ENCODE data around the gene TMEM150A.
A peak's percentile ranks its signal among the peaks of the same experiment; 100 is the strongest.
"Not testable (repeated sequence)": the region's sequence is repeated elsewhere in the genome, so short reads cannot be mapped to it uniquely, and the experiment has no call there.

Gene TMEM150A, protein sequence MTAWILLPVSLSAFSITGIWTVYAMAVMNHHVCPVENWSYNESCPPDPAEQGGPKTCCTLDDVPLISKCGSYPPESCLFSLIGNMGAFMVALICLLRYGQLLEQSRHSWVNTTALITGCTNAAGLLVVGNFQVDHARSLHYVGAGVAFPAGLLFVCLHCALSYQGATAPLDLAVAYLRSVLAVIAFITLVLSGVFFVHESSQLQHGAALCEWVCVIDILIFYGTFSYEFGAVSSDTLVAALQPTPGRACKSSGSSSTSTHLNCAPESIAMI

DNA sequence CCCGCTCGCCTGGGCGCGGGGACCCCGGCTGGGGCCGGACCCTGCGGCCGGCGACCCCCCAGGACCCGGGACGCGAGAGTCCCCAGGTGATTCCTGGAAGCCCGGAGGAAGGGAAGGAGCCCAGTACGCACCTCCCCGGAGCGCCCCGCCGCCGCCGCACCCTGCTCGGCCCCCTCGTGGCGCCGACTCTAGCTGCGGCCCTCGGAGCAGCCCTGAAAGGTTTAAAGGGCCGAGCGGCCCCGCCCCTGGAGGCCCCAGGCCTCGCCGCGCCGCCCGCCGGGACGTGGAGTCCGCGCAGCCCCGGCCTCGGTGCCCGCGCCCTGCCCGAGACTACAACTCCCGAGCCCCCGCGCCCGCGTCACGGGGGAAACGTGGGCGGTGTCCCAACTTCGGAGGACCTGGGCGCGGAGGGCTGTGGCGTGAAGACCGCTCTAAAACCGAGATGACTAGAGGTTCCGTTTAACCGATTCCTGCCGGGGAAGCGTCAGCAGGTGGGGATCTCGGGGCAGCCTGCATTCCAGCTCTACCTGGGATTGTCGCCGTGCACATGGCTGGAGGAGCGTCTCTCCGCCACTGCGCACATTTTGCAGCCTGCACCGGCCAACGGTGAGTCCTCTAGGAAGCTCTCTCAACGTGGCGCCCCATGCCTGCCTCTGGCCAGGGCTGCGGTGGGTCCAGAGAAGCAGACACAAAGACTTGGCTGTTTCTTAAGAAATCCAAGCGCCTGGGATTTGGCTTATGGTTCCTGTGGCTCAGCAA, at the start of gene TMEM150A:
TSS of gene TMEM150A (minus strand) at position 223 of the 759 bp plus-strand sequence. CDS start 750 bp downstream, outside the sequence.
- DNase-seq = peak; percentile 90

DNA sequence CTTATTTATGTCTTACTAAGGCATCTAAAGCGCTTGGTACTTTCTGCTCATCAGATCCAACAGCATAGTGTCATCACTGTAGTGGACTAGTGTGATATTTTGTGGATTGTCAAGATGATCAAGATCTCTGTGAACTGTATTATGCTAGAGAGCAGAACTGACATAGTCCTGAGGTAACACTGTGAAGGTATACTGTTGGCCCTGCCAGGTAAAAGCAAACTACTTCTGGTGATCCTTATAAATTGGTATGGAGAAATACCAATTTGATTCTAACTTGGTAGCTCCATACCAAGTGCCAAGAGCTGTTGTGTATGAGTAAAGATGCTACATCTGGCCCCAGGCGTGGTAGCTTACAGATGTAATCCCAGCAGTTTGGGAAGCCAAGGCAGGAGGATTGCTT, 49.6 kb upstream of the TMEM150A start:
- no peak for DNase-seq

DNA sequence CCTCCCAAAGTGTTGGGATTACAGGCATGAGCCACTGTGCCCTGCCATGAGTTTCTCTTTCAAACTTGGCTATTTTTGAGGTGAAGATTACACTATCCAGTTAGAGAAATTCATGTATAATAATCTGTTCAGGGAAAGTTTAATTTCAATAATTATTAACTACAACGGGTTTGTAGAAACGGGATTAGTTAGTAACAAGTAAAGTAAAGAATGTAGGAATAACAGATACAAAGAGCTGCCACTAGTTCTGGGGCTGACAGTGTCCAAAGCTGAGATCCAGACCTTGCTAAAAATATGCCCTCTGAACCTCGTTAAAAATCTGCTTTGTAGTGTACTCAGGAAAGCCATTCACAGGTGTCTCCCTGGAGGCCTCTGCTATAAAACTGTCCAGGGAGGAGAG, 48.6 kb upstream of the TMEM150A start:
- no peak for DNase-seq

DNA sequence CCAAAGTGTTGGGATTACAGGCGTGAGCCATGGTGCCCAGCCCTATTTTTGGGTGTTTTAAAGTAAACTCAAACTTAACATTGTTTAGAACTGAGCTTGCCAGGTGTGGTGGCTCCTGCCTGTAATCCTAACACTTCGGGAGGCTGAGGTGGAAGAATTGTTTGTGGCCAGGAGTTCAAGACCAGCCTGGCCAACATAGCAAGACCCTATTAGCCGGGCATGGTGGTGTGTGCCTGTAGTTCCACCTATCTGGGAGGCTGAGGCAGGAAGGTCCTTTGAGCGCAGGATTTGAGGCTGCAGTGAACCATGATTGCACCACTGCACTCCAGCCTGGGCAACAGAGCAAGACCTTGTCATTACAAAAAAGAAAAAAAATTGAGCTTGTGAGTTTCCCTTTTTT, 48.0 kb upstream of the TMEM150A start:
- DNase-seq = no peak

DNA sequence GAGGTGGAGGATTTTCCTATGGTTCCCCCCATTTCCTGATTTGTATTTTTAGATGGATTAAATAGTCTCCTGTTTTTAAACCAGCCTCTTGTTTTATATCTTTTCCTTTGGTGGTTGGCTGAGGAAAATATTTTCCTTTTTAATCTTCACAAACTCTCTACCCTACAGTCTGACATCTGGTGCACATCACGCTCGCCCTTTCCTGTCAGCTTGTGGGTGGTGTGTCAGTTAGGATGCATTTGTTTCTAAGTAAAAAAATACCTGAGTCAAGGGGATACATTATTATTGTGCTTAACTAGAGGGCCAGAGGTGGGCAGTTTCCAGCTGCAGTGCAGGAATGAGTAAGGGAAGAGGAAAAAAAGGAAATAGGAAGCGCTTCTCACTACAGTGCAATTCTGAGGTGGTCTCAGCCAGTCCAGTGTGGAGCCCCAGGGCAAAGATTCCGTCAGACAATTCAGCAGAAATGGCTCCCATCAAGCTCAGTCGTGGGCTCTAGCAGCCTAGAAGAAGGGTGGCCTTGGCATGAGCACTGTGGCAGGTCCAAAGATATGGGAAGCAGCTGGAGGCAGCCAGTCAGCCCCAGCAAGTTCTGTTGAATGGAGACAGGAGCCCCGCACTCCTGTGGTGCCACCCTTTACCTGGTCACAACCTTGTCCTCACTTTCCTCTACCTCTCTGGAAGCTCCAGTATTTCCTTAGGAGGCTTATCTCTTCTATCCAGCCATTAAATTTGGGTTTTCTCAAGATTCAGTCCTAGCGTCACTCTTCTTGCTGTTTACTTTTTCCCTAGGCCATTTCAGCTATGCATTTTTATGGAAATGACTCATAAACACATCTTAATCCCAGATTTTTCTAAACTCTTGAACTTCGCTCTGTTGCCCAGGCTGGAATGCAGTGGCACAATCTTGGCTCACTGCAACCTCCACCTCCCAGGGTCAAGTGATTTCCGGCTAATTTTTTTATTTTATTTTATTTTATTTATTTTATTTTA, 47.0 kb upstream of the TMEM150A start:
- no peak for DNase-seq

DNA sequence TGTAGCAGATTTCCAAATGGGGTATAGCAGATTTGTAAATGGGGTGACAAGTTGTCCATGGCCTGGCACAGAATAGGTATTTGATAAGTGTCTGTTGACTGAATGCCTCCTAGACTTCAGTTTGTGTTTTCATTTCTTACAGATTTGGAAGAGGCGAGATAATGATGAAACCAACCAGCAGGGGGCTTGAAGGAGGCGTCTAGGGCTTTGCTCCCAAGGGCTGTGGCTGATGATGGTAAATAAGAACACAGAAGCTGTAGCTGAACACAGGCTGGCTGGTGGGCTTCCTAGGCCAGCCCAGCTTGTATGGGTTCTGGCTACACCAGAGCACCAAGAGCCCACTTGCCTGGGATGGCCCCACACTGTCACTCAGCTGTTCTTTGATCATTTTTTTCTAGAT, 46.1 kb upstream of the TMEM150A start:
- peak; percentile 30 for DNase-seq

DNA sequence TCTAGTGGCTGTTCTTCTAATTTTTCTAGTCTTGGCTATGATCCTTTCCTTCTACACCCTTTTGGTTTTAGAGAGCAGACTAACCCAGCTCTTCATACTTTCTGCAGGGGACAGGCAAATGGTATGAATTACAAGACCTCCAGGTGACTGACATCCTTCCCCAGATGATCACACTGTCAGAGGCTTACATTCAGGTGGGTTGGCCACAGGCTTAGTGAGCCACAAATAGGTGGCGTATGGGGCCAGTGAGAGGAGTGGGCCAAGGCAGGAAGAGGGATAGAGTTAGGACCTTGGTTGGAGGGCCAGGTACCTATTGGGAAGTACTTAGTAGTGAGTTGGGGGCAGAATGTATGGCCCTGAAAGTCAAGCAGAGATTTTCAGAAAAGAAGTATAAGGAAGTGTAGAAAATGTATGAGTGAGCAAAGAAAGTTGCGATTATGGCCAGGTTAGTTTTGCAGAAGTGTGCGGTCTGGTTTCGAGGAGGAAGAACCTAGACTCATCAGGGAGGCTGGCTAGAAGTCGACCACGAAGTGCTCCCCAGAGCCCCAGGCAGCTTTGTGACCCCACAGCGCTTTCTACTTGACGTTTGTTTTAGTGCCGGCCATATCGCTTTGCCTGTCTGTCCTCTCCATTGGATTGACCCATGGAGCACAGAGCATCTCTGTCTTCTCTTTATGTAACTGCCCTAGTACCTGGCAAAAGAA, 45.5 kb upstream of the TMEM150A start:
- no peak for DNase-seq

DNA sequence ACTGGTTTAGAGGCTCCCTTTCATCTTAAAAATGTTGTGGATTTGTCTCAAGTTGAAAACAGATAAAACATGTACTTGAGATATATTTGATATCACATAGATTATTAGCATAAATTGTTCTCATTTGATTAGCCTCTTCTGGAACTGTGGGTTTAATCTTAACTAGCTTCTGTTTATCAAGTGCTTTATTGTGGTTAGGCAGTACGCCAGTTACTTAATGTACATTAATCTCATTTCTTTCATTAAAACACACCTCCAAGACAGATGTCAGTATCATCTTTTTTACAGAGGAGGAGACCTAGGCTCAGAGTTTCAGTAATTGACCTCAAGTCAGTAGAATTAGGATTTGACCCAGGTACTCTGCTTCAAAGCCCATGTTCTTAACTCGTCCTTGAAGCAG, 43.7 kb upstream of the TMEM150A start:
- no peak for DNase-seq

DNA sequence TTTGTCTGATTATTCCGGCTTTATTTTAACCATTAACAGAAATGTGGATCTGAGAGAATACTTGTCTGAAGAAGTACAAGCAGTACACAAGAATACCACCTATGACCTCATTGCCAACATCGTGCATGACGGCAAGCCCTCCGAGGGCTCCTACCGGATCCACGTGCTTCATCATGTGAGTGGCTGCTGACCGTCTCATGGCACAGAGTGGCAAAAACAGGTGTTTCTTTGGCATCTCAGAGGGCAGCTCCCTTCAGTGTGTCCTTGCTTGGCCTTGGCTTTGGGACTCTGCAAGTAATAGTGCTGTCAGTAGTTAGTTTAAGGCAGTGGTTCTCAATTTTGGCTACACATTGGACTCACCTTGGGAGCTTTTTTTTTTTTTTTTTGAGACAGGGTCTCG, 42.4 kb upstream of the TMEM150A start:
- no peak for DNase-seq

DNA sequence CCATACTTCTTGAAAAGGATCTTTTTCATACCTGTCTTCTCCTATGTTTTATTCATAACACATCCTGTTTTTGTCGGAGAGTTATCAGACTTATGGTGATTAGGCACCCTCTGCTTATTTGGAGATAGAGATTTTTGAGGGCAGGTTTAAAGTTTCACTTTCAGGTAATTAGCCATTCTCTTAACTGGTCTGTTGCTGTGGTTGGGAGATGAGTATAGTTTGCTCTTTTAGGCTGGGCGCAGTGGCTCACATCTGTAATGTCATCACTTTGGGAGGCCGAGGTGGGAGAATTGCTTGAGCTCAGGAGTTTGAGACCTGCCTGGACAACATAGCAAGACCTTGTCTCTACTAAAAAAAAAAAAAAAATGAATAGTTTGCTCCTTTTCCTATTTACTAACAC, 40.2 kb upstream of the TMEM150A start:
- DNase-seq = peak; percentile 64

DNA sequence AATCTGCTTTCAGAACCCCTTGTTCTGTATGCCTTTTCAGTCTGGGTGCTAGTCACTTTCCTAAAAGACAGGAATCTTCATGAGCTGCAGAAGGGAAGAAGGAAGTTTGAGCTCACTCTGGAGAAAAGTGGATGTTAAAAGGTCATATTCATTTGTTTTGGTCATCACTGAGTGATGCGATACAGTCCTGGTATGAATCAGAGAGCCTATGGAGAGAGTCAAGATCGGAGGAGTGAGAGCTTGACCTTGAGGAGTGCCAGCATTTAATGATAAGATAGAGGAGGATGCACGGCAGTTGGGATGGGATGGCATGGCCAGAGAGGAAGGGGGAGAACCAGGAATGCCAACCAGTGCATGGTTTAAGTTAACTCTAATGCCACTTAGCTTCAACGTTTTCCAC, 33.1 kb upstream of the TMEM150A start:
- no peak for DNase-seq

DNA sequence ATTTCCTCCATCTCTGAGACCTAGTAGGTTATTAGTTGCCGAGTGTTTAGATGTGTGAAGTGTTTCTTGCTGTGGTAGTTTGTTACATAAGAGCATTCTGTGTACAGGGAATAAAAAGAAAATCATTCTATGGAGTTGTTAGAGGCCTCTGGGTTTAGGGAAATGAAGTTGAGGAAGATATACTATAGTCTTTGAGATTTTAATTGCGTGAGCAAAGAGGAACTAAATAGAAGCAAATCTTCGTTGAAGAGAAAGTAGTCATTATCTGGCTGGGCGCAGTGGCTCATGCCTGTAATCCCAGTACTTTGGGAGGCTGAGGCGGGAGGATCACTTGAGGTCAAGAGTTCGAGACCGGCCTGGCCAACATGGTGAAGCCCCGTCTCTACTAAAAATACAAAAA, 32.5 kb upstream of the TMEM150A start:
- DNase-seq = no peak

DNA sequence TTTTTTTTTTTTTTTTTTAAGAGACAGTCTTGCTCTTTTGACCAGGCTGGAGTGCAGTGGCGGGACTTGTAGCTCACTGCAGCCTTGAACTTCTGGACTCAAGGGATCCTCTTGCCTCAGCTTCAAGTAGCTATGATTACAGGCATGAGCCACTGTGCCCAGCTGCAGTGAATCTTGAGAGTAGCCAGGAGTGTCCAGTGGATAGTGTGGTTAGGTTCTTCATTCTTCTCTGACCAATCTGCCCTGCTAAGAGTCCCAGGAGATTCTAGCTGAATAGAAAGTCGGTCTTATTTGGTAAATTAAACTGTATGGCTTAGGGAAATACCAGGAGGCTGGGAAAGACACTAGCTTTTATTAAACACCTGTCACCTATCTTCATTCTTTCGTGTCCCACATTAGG, 28.8 kb upstream of the TMEM150A start:
- DNase-seq = no peak

DNA sequence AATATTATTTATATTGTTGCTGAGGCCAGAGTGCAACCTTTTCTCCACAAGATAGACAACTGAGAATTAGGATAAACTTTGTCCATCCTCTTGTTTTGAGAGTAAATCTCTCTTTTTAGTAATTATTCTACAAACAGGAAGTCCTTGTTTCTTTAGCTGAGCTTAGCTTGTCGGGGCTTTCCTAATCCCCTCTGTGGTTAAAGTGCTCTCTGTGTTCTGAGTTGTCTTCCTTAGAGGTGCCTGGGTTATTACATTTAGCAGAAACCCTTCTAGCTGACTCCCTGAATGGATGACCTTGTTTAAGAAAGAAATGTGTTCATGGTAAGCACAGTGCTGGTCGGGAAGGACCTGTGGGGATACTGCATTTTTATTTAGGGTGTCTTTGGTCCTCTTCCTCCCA, 26.2 kb upstream of the TMEM150A start:
- peak; percentile 61 for DNase-seq

DNA sequence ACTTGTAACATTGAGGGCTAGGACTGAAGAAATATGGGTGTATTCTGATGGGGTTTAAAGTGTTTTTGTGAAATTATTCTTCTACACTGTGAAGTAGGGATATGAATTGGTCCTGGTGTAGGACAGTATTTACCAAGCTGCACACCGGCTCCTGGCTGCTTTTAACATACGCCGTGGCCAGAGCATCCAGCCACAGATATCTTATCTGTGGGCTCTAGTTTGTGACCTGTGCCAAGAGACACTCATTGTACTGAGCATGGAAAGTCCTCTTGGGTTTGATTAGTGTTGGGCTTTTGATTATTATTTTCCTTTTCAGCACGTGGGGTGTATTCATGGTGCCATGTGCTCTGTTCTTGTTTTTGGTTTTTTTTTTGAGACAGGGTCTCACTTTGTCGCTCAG, 21.5 kb upstream of the TMEM150A start:
- no peak for DNase-seq

DNA sequence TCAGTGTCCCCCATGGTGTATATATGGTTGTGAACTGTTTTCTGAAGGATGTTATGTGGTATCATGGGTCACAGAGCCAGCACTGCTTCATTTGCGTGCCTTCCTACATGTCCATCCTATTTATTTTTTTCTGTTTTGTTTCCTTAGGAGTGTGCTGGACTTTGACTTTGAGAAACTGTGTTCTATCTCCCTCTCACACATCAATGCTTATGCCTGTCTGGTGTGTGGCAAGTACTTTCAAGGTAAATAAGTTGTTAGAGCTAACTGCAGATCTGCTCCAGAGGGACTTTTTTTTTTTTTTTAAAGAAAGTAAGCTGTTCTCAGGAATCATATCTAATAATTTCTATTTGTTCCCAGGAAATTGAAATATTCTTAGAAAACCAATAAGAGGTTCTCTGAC, 18.8 kb upstream of the TMEM150A start:
- no peak for DNase-seq

DNA sequence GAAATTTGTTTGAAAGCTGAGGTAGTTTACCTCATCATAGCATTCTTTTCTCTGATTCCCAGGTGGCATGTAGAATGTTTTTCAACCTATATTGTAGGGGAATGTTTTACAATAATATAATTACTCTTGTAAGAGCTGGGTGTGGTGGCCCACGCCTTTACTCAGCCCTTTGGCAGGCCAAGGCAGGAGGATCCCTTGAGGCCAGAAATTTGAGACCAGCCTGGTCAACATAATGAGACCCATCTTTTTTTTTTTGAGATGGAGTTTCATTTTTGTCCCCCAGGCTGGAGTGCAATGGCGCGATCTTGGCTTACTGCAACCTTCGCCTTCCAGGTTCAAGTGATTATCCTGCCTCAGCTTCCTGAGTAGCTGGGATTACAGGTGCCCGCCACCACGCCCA, 17.1 kb upstream of the TMEM150A start:
- no peak for DNase-seq

DNA sequence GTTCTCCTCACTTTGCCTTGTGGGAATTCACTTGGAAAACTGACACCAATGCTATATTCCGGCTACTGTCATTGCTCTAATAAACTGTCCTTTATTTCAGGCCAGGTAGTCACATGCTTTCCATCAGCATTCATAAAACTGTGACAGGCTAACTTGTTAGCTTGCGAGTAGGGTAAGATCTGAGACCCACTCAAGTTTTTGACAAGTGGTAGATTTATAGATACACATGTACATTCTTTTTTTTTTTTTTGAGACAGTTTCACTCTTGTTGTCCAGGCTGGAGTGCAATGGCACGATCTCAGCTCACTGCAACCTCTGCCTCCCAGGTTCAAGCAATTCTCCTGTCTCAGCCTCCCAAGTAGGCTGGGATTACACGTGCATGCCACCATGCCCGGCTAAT, 15.2 kb upstream of the TMEM150A start:
- not testable (repeated sequence) for DNase-seq

DNA sequence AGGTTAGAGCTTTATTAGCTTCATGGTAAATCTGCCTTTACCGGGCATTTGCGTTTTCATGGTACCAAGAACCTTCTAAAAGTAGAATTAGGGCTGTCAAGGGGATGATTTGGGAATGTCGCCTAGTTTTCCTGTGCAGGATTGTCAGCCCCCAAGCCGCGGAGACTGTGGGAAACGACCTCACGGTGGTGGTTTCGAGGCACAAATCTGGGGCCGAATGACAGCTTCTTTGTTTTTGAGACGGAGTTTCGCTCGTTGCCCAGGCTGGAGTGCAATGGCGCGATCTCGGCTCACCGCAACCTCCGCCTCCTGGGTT, 12.9 kb upstream of the TMEM150A start:
- no peak for DNase-seq

DNA sequence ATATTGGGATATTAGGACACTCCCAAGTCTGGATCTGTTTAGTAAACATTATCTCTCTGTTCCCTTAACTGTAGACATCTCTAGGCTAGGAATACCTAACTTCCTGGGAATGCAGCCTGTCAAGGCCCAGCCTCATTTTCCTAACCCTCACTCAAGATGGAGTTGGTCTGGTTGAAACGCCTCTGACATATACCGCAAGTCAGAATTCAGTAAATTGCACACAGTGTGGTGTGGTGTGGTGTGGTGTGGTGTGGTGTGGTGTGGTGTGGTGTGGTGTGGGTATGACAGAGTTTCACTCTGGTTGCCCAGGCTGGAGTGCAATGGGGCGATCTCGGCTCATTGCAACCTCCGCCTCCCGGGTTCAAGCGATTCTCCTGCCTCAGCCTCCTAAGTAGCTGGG, 12.3 kb upstream of the TMEM150A start:
- DNase-seq = peak; percentile 39

DNA sequence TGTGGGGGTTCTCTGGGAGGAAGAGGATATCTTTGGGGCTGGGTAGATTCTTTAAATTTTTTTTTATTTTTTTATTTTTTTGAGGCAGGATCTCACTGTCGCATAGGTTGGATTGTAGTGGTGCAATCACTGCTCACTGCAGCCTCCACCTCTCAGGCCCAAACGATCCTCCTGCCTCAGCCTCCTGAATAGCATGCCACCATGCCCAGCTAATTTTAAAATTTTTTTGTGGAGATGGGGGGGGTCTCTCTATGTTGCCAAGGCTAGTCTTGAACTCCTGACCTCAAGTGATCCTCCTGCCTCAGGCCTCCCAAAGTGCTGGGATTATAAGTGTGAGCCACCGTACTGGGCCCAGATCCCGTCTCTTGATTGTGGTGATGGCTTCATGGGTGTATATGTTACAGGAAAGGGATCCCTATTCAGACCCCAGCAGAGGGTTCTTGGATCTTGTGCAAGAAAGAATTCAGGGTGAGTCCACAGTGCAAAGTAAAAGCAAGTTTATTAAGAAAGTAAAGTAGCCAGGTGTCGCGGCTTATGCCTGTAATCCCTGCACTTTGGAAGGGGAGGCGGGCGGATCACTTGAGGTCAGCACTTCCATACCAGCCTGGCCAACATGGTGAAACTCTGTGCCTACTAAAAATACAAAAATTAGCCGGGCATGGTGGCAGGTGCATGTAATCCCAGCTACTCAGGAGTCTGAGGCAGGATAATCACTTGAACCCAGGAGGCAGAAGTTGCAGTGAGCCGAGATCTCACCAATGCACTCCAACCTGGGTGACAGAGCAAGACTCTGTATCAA, 11.4 kb upstream of the TMEM150A start:
- DNase-seq = no peak
